ENCODE results near the gene ING4.

DNA sequence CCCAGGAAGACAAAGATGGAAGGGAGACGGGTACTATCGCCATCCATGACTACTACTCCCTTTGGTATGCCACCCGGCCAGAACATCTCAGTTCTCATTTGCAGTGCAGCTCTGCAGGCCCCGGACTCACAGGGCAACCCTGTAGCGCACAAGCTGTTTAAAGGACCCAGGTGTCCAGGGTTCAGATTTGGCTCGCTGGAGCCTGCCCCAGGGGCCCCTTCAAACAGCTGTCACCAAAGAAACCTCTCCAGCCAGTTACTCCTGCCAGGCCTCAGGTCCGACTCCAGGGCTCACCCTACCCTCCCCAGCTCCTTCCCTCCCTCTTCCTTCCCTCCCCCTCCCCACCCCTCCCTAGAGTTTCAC lies 50.3 kb downstream of the ING4 start:
- TF ChIP-seq CTCF (IDR thresholded peaks at IDR 0.05) (no peak), POLR2A (IDR thresholded peaks at IDR 0.05) (no peak)

Measured in esophagus squamous epithelium (tissue), 4 donors.